GM19324 (cell line): Measurements from ENCODE around the gene ZCCHC2.

Experiments
- ATAC-seq: cut with Tn5 transposase; IDR thresholded peaks from one replicate; pipeline ENCODE4 v1.9.1; 2021; ENCODE audit warnings: mild to moderate bottlenecking, moderate library complexity; ENCODE audit not compliant: unreplicated experiment, low FRiP score

ZCCHC2 gene

DNA sequence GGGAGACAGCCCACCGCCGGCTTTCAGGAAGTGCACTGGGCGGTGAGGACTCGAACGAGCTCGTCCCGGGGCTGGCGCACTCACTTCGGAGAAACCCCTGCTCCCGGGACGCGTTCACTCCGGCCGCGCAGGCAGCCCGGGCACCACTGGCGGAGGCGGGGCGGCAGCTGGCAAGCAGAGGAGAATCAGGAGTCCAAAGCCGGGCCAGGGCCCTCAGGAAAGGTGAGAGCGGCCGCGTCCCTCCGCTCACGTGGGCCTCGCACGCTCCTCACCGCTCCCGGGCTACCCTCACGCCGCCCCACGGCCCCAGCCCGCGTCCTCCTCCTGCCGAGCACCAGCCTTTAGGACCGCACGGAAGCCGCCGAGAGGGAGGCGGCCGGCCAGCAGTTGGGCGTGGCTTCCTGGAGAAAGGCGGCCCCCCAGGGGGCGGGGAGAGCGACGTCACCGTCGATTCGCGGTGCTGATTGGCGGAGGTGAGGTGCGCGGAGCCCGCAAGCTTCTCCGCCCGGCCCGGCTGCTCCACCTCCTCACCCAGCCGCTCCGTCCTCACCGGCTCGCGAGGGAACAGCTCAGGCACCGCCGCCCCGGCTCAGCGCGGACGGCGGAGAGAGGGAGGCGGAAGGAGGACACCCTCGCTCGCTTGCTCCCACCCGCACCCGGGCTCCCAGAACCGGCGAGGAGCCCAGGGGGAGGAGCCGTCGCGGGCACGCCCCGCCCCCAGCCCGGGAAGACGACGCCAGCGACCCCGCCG, at the start of gene ZCCHC2:
Gene ZCCHC2, plus strand, starts transcription at position 522 of the 751 bp plus-strand sequence. CDS start 400 bp downstream, outside the sequence.
- ATAC-seq = peak; percentile 76

DNA sequence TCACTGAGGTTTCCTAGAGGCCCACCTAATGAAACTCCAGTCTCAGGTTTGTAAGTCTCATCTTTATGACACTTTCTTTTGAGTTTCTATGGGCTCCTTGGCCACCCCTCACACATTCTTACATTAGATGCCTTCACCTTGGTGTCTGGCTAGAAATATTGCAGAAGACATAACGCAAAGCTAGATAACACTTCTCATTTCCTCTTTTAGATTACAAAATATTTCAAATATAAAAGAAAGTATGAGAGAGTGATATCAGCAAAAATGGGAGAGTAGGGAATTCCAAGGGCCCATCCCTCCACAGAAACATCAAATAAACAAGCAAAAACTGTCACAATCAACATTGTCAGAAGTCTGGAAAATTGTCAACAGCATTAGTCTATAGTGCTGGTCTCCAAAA, 43.3 kb upstream of the ZCCHC2 start:
- ATAC-seq = no peak

DNA sequence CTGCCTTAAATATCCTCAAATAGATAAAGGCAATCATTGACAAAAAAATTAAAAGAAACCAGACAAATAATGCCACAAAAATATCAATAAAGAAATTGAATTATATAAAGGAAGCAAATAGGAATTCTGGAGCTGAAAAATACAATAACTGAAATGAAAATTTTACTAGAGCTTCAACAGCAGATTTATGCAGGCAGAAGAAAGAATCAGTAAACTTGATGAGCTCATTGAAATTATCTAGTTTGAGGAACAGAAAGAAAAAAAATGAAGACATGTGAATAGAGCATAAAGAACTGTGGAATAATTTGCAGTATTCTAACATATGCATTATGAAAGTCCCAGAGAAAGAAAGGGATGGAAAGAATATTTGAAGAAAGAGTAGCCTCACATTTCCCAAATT, 41.9 kb upstream of the ZCCHC2 start:
- ATAC-seq = no peak

DNA sequence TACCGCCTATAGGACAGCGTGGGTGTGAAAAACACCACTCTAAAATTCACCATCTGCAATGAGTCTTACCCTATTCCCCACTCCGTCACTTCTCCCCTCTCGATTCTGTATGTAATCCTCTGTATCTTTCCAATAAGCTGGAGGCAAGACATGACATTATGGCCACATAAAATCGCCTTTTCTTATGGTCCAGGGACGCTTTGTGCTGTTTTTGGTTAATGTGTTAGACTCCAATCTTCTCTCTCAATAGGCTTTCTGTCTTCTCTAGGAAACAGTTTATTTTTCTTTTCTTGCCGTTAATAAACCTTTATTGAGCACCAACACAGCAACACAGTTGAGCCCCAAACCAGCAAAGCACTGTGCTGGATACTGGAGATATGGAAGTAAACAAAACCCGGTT, 37.9 kb upstream of the ZCCHC2 start:
- no peak for ATAC-seq

DNA sequence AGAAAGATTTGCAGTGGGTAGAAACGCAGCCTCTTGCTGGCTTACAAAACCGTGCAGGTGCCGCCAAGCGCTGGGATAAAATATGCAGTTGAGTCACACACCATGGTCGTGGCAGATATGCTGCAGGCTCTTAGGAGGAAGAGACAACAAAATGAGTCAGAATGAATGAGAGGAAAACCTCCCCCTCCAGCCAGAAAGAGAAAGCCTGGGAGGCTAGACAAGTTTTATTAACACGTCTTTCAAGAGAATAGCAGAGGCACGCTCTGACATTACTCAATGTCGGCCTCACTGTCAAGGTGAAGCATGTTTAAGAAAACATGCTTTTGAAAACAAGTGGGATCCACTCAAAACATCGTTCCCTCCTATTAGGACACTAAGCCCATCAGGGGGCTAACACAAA, 37.1 kb upstream of the ZCCHC2 start:
- ATAC-seq = no peak

DNA sequence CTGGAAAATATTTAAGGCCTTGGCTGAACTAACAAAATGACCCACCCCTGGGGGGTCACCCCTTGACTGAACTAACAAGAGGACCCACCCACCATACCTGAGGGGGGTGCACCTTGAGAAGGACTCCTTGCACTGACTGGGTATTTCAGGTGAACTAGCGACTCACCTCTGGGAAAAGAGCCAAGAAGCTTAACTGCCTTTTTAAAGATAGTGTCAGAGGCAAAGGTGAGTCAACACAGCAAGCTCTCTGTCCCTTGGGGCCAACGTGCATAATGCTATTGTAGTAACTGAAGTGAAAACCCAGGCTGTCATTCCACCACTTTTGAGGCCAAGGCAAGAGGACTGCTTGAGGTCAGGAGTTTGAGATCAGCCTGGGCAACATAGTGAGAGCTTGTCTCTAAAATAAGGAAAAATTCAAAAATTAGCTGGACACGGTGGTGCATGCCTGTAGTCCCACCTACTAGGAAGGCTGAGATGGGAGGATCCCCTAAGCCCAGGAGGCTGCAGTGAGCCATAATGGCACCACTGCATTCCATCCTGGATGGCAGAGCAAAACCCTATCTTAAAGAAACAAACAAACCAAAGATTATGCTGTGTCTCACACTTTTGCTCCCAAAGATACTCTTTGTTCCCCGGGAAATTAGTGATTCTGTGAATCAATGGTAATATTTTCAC, 36.4 kb upstream of the ZCCHC2 start:
- no peak for ATAC-seq

DNA sequence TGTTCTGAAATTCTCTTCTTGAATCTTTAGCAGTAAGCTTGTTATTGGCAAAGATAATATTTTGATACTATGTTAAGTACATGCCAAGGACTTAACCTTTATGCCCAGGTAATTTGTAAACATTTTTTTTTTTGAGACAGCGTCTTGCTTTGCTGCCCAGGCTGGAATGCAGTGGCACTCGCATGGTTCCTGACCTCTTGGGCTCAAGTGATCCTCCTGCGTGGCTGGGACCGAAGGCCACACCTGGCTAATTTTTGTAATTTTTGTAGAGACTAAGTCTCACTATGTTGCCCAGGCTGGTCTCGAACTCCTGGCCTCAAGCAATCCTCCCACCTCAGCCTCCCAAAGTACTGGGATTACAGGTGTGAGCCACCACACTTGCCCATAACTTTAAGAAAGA, 35.7 kb upstream of the ZCCHC2 start:
- ATAC-seq = no peak

DNA sequence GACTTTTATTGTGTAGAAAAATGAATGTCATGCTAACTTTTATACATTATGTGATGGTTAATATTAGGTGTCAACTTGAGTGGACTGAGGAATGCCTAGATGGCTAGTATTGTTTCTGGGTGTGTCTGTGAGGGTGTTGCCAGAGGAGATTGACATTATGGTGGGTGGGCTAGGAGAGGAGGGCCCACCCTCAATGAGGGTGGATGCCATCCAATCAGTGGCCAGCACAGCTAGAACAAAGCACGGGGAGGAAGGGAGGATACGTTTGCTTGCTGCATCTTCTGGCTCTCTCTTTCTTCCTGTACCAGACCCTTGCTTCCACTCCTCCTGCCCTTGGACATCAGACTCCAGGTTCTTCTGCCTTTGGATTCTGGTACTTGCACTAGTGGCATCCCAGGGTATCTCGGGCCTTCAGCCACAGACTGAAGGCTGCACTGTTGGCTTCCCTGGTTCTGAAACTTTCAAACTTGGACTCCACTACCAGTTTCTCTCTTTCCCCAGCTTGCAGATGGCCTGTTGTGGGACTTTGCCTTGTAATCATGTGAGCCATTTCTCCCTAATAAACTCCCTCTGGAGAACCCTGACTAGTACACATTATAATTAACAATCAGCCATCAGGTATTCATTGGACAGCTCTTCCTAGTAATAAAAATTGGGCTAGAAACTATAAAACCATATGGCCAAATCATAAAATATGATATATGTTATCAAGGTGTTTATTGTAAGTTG, 31.7 kb upstream of the ZCCHC2 start:
- no peak for ATAC-seq

DNA sequence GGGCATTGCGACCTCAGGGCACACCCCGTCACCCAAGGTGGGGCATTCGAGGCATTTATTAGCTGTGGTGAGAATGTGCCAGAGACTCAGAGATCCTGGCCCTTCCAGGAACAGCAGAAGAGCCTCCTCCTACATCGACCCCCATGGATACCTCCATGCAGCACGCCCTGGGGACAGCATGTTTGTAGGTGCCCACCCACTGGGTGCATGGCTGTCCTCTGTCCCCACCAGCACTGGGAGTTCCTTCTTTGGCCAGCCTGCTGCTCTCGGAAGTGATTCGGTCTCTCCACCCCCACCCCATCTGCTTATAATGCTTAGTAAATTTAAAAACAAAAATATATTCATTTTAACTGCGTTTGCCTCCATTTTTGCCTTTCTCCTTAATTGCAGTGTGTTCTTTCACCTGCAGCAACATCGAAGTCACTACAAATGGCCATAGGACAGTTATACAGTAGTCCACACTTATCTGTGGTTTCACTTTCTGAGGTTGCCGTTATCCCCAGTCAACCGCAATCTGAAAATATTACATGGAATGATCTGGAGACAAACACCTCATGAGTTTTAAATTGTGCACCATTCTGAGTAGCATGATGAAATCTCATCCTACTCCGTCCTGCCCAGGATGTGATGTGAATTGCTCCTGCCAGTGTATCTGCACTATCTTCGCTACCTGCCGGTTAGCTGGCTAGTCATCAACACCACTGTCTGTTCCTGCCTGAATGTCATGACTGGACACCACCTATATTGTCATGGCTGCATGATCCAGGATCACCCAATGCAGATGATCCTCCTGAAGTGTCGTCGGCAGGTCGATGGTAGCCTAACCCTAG, 29.6 kb upstream of the ZCCHC2 start:
- ATAC-seq = no peak

DNA sequence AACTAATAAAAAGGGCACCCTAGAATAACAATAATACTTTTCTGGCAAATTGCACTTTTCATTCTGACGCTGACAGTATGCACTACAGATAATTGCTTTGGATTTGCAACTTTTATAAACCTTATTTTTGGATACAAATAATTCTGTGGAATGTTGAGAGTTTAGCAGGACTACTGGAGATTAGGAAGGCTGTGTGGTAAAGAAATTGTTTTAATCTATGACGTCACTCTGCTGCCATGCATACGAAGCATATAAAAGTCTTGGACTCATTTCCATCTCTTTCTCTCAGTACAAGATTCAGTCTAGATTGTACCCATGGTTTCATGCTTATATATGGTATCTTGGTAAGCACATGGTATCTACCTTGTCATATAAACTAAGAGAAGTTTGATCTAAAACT, 28.1 kb upstream of the ZCCHC2 start:
- no peak for ATAC-seq

DNA sequence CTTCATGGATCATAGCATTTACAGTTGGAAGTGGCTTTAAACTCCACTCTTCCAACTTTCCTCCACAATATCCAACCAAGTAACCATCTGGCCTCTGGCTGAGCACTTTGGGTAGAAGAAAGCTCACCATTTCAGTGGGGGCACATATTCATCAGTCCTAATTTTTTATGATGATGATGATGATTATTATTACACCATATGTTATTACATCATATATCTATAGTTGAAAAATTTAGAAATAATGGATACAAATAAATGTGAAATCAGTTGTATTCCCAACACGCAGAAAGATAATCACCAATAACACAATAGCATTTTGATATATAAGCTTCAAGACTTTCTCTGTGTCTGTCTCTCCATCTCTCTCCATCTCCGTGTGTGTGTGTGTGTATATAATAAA, 26.6 kb upstream of the ZCCHC2 start:
- no peak for ATAC-seq

DNA sequence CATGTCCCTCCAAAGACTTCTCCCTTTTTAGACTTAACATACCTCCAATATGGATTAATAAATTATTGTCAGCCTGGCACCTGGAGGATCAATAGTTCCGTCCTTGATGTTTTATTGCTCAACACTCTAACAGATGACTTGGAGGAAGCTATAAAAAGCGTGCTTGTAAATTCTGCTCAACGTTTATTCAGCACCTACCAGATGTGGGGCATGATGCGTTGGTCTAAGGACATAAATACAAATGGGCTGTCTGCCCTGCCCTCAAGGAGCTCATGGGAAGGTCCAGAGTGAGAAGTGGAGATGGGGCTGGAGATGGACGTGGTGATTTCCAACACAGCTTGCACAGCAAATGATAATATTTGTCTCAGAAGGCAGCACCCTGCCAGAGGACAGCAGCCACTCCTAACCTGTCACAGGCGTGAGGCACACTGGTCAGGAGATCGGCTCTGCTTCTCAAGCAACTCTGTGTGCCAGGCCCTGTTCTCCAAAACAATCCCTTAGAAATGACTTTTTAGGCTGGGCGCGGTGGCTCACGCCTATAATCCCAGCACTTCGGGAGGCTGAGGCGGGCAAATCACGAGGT, 25.5 kb upstream of the ZCCHC2 start:
- no peak for ATAC-seq

DNA sequence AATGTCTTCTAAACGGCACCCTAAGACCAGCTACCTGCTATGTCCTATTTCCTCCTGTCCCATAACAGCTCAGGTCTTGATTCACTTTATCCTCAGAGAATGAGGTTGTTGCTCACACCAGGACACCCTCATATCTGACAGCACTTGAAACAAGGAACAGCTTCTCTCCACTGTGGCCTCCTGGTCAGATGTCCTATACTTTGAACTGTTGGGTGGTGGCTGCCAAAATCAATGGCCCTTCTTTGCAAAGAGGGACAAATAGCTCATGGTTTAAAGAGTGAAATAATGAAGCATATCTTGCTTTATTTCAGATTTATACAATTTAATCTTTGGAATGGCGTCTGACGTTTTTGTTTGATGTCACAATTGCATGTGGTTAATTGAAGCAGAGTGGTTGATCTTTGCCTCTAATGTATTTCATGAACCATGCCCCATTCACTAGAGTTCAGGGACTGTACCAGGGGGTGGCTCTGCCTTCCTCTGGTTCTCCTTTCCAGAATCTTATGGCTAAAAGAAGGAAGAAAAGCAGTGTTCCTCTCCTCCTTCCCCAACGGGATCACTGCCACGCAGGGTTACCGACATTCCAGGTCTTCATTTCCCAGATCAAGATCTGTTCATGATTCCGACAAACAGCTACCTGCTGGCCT, 24.1 kb upstream of the ZCCHC2 start:
- ATAC-seq = no peak

DNA sequence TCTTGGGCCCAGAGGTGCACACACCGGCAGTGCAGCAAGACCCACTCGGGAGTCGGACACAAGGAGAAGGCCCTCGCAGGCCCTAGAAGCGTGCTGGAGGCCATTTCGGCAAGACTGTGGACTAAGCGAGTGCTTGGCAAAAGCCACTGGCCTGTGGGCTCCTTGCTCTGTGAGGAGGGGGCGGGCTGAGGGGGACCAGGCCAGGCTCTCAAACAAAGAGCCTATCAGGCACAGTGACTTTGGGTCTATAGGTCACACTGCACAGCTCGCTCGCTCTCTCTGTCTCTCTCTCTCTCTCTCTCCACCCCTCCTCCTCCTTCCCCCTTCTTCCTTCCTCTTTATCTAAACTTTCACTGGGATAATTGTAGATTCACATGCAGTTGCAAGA, 23.6 kb upstream of the ZCCHC2 start:
- ATAC-seq = no peak

DNA sequence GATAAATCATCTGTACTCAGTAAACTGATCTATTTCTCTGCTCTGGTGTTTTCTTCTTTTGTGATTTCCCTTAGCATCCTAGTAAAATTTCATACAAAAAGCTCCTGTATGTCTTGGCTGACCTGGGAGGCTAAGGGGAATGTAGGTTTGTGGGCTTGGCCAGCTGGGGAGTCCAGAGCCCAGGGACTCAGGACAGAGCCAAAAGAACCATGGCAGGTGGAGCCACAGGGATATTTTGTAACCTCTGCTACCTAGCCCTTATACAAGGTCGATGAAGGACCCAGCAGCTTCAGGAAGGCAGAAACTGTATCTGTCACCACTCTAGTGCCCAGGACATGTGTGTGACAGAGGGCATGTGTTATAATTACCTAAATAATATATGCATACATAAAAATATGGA, 22.7 kb upstream of the ZCCHC2 start:
- ATAC-seq = no peak

DNA sequence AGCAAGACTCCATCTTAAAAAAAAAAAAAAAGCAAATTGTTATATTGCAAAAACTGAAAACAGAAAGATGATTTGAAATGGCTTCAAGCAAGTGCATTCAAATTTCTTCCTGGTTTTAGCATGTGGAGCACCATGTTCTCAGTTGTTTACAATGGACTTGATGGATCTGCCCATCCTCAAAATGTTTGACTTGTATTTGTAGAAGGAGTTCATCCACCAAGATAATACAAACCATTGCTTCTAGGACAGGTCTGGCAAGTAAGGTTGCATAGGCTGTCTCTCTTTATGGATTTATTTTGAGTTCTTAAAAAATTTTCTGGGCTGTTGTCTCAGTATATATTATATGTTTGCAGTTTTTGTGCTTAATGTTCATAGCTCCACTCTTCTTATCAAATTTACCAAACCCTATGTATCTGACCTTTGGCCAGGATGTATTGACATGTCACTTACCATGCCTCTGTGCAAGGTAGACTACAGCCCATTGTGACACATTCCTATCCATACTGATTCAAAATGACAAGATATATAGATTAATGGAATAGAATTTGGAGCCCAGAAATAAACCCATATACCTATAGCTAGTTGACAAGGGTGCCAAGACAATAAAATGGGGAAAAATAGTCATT, 21.7 kb upstream of the ZCCHC2 start:
- ATAC-seq = no peak

DNA sequence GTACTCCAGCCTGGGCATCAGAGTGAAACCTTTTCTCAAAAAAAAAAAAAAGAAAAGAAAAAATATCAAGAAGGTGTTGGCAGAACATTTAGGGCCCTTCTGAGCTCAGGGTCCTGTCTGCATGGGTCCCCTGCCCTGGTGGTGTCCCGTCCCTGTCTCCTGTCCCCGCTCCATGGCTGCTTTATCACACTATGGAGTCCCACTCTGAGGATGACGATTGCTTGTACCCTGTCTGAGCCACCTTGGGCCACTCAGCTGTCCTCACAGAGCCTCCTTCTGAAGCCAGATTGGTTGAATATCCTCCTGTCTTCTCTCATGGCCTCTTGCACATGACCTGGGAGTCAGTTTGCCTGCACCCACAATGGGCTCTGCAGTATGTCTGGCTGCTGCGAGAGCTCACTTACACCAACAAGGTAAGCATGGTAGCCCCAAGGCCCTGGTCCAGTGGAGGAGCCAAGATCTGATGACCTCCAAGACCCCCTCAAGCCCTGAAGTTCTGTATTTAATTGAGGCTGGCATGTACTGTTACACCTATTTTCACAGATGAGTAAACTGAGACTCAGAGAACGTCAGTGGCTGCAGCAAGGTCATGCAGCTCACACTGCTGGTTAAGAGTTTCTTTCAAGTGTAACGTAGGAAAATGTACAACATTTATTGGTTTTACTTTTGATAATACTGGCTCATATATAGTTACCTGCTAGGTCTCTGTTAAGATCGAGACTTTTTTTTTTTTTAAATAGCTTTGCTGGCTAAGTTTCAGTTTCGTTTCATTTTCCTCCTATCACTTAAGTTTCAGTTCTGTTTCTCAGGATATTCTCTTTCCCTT, 16.9 kb upstream of the ZCCHC2 start:
- peak; percentile 87 for ATAC-seq

DNA sequence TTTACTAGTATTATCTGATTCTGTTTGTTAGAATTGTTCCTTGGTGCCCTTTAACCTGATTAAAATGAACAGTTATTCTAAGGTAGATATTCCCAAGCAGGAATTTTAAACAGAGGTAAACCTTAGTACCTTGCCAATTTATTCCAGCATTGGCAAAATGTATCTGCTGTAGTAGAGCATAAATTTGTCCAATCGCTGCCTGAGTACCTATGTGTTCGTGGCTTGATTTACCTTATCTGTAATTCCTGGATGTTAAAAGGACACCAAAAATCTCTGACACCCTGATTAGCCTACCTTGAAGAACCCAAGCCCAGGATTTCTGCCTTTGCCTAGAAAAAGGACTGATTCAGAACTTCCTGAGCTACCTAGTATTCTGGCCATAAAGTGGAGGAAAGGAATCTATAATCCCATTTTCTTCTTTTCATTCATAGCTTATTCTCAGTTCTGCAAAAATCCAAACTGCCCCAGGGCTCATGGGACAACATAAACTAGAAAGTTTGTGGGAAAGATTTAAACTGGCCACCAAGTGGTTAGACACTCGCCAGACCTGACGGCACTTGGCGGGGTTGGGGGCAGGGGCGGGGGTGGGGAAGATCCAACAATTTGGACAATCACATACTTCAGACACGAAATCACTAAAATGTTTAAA, 16.2 kb upstream of the ZCCHC2 start:
- peak; percentile 20 for ATAC-seq
